NCI-H2081 (cell line): ENCODE data around the gene DSG2.
"Not testable (repeated sequence)": the region's sequence is repeated elsewhere in the genome, so short reads cannot be mapped to it uniquely, and the experiment has no call there.

Experiments
- DNase-seq, 2 experiments: peaks; one replicate each; lab custom pipeline; 2025; lab: John Stamatoyannopoulos, UW

The DSG2 gene

GRCh38 chr18:31497836-31498573, at the start of gene DSG2:
DSG2 (plus strand) TSS chr18:31498177; CDS start chr18:31498252, 75 bp downstream.
- peak; percentile 68 to 71 for DNase-seq

- no peak for DNase-seq
Measured at GRCh38 chr18:31450409-31450808, 47.6 kb upstream of the DSG2 start.

GRCh38 chr18:31451625-31452024, 46.4 kb upstream of the DSG2 start:
- DNase-seq: no peak

- no peak for DNase-seq
Measured at GRCh38 chr18:31454066-31454708, 43.8 kb upstream of the DSG2 start.

GRCh38 chr18:31469629-31470028, 28.3 kb upstream of the DSG2 start:
- no peak for DNase-seq

GRCh38 chr18:31478688-31479087, 19.3 kb upstream of the DSG2 start:
- no peak for DNase-seq

GRCh38 chr18:31482051-31482450, 15.9 kb upstream of the DSG2 start:
- no peak for DNase-seq

- no peak for DNase-seq
Measured at GRCh38 chr18:31483396-31483795, 14.6 kb upstream of the DSG2 start.

- DNase-seq: no peak
Measured at GRCh38 chr18:31484461-31484860, 13.5 kb upstream of the DSG2 start.

GRCh38 chr18:31486165-31486564, 11.8 kb upstream of the DSG2 start:
- DNase-seq: no peak

- no peak for DNase-seq
Measured at GRCh38 chr18:31487246-31488015, 10.5 kb upstream of the DSG2 start.

GRCh38 chr18:31489311-31489710, 8.7 kb upstream of the DSG2 start:
- no peak for DNase-seq

- DNase-seq: no peak
Measured at GRCh38 chr18:31490387-31490786, 7.6 kb upstream of the DSG2 start.

- no peak for DNase-seq
Measured at GRCh38 chr18:31490833-31491232, 7.1 kb upstream of the DSG2 start.

- no peak for DNase-seq
Measured at GRCh38 chr18:31491586-31491985, 6.4 kb upstream of the DSG2 start.

- no peak for DNase-seq
Measured at GRCh38 chr18:31492671-31493070, 5.3 kb upstream of the DSG2 start.

GRCh38 chr18:31493171-31493570, 4.8 kb upstream of the DSG2 start:
- no peak for DNase-seq

- DNase-seq: no peak
Measured at GRCh38 chr18:31493941-31494340, 4.0 kb upstream of the DSG2 start.

- not testable (repeated sequence) for DNase-seq
Measured at GRCh38 chr18:31494705-31495244, 3.2 kb upstream of the DSG2 start.

- DNase-seq: no peak
Measured at GRCh38 chr18:31497404-31497835, 557 bp upstream of the DSG2 start.

GRCh38 chr18:31498574-31499524, 872 bp downstream of the DSG2 start:
- DNase-seq: peak; percentile 1 to 30
